MCF 10A (cell line): ENCODE results near the gene CRYBG3. TPM values are rescaled to one million over a fixed set of nuclear protein-coding genes. Genes with fewer than 3 reads are reported as not detected.

Experiments used
- BruUV-seq: library from RNA; stranded (reverse); fragments of 400-500 nt; replicated peaks from 2 replicates; lab custom pipeline; 2021; lab: Mats Ljungman, UMichigan
- CTCF ChIA-PET: fragments of 300-600 bp; sonication (Branson Sonifier 250); formaldehyde crosslinking; extraction: SDS; loops from one replicate; lab custom pipeline; 2021; ENCODE audit warnings: antibody characterized with exemption, inconsistent platforms; lab: Yijun Ruan, JAX
- POLR2A ChIA-PET: fragments of 300-600, 350-650 bp; sonication (Branson Sonifier 250); formaldehyde crosslinking; extraction: SDS; loops from one replicate; lab custom pipeline; 2020; ENCODE audit warnings: antibody characterized with exemption, inconsistent platforms; lab: Yijun Ruan, JAX
- DNase-seq: peaks from one replicate; pipeline ENCODE4 v3.0.0-alpha.2; 2018; ENCODE audit not compliant: unreplicated experiment
- H3K27ac Mint-ChIP-seq: one replicate; pipeline ENCODE4 v1.8.0; 2022; ENCODE audit warnings: mild to moderate bottlenecking, low read depth, mixed read lengths; ENCODE audit not compliant: unreplicated experiment
- H3K27me3 Mint-ChIP-seq: one replicate; pipeline ENCODE4 v1.8.0; 2022; ENCODE audit warnings: mixed read lengths; ENCODE audit not compliant: insufficient read depth, unreplicated experiment
- H3K36me3 Mint-ChIP-seq: one replicate; pipeline ENCODE4 v1.8.0; 2022; ENCODE audit warnings: mild to moderate bottlenecking, moderate library complexity, mixed read lengths; ENCODE audit not compliant: insufficient read depth, unreplicated experiment
- H3K4me1 Mint-ChIP-seq: one replicate; pipeline ENCODE4 v1.8.0; 2022; ENCODE audit warnings: mixed read lengths; ENCODE audit not compliant: insufficient read depth, unreplicated experiment
- H3K4me3 Mint-ChIP-seq: one replicate; pipeline ENCODE4 v1.8.0; 2022; ENCODE audit warnings: mild to moderate bottlenecking, moderate library complexity, mixed read lengths; ENCODE audit not compliant: unreplicated experiment
- H3K9me3 Mint-ChIP-seq: one replicate; pipeline ENCODE4 v1.8.0; 2022; ENCODE audit warnings: mixed read lengths; ENCODE audit not compliant: unreplicated experiment
- CTCF ChIP-seq: fragments of 200-600 bp; IDR thresholded peaks from one replicate; pipeline ENCODE4 v1.8.0; 2022; ENCODE audit warnings: antibody characterized with exemption, mild to moderate bottlenecking; ENCODE audit not compliant: unreplicated experiment
- intact Hi-C: fragments of 100-400 bp; cut with micrococcal nuclease; formaldehyde crosslinking; loops from 2 replicates; pipeline ENCODE4 v1.14.1; 2022
- total RNA-seq: library from RNA; stranded (reverse); gene quantifications from 2 replicates; pipeline ENCODE4 v1.2.3, GENCODE V29; 2022

CRYBG3 gene
- total RNA-seq, 1 experiment from 2014 or later = 7.2 TPM

- intact Hi-C loops = no loop called here
- BruUV-seq = no TSS peak
- no peak overlapping the region for H3K4me3 Mint-ChIP-seq
- no peaks in the 10 kb centered on the region for H3K27me3 Mint-ChIP-seq
- H3K36me3 Mint-ChIP-seq = no peaks in the 10 kb centered on the region
- CTCF ChIA-PET = no interaction called here
- peaks cover 7% of the 10 kb centered on the region for H3K9me3 Mint-ChIP-seq
- H3K27ac Mint-ChIP-seq = no peak overlapping the region
- H3K4me1 Mint-ChIP-seq = peaks cover 2% of the 10 kb centered on the region
- no peak for DNase-seq
- TF ChIP-seq CTCF = no peak
- POLR2A ChIA-PET = no interaction called here
These were observed 35.6 kb downstream of the CRYBG3 start for GRCh38 chr3:97857401-97857800.

- Mint-ChIP-seq H3K4me3 (no peak overlapping the region), H3K36me3 (no peaks in the 10 kb centered on the region), H3K27ac (no peak overlapping the region), H3K27me3 (no peaks in the 10 kb centered on the region), H3K4me1 (peaks cover 19% of the 10 kb centered on the region), H3K9me3 (no peaks in the 10 kb centered on the region)
- no TSS peak for BruUV-seq
- POLR2A ChIA-PET = interaction anchor here (1.3 kb wide), 1 partner anchor 12 kb away, joined by 4 read pairs; no protein-coding TSS in a partner anchor
- intact Hi-C loops = no loop called here
- TF ChIP-seq CTCF = no peak
- no peak for DNase-seq
- CTCF ChIA-PET = interaction anchor here (0.6 to 1.1 kb wide), 3 partner anchors 9 to 30 kb away, joined by 3 read pairs; no protein-coding TSS in a partner anchor
These were observed 38.6 kb downstream of the CRYBG3 start for GRCh38 chr3:97860364-97860763.

GRCh38 chr3:97862582-97862981 lies 40.8 kb downstream of the CRYBG3 start:
- no peaks in the 10 kb centered on the region for H3K9me3 Mint-ChIP-seq
- TF ChIP-seq CTCF = no peak
- no TSS peak for BruUV-seq
- H3K36me3 Mint-ChIP-seq = no peaks in the 10 kb centered on the region
- no peaks in the 10 kb centered on the region for H3K27me3 Mint-ChIP-seq
- no peak for DNase-seq
- CTCF ChIA-PET = no interaction called here
- intact Hi-C loops = no loop called here
- H3K4me3 Mint-ChIP-seq = no peak overlapping the region
- H3K27ac Mint-ChIP-seq = no peak overlapping the region
- POLR2A ChIA-PET = interaction anchor here (1.0 to 3.0 kb wide), 8 partner anchors 10 to 59 kb away, joined by 3 to 23 read pairs (median 4); partner anchors contain the start of gene CRYBG3
- peaks cover 19% of the 10 kb centered on the region for H3K4me1 Mint-ChIP-seq

GRCh38 chr3:97863031-97863430 lies 41.2 kb downstream of the CRYBG3 start:
- Mint-ChIP-seq H3K4me1 (peaks cover 19% of the 10 kb centered on the region), H3K27me3 (no peaks in the 10 kb centered on the region), H3K36me3 (no peaks in the 10 kb centered on the region), H3K9me3 (no peaks in the 10 kb centered on the region), H3K4me3 (no peak overlapping the region), H3K27ac (no peak overlapping the region)
- CTCF ChIA-PET = interaction anchor here (1.9 kb wide), 1 partner anchor 40 kb away, joined by 9 read pairs; the partner anchor contains the start of gene CRYBG3
- POLR2A ChIA-PET = interaction anchor here (1.0 to 3.0 kb wide), 8 partner anchors 10 to 60 kb away, joined by 3 to 23 read pairs (median 4); partner anchors contain the start of gene CRYBG3
- intact Hi-C loops = no loop called here
- TF ChIP-seq CTCF = no peak
- peak; percentile 51 for DNase-seq
- BruUV-seq = no TSS peak
